Suprapubic skin (tissue), 4 donors: ENCODE measurements around the gene RNF180.

Source experiments
- POLR2A ChIP-seq, 2 donors: fragments of 450-650 bp; IDR thresholded peaks; one replicate each; pipeline ENCODE4 v1.6.1; 2017; ENCODE audit warnings: antibody characterized with exemption in 2 of 2, mild to moderate bottlenecking in 2 of 2, moderate library complexity in 2 of 2
- POLR2AphosphoS5 ChIP-seq, 3 donors: sonication (generic); formaldehyde crosslinking; IDR thresholded peaks; one replicate each; pipeline ENCODE4 v1.6.1; 2017; ENCODE audit warnings: antibody characterized with exemption in 3 of 3
- TF ChIP-seq, protein P1 (sequence below), 2 donors: fragments of 200-600 bp in 1 of 2; fragments of 450-650 bp in 1 of 2; sonication (generic) in 1 of 2; IDR thresholded peaks; one replicate each; pipeline ENCODE4 v1.5.1; 2016 to 2019; ENCODE audit warnings: antibody characterized with exemption in 2 of 2, mild to moderate bottlenecking in 1 of 2, moderate library complexity in 1 of 2

GRCh38 chr5:64318175-64318574 lies 152.5 kb downstream of the RNF180 start:
- TF ChIP-seq POLR2A (IDR thresholded peaks at IDR 0.05) (no peak), POLR2AphosphoS5 (IDR thresholded peaks at IDR 0.05) (no peak)
- TF ChIP-seq, protein P1, sequence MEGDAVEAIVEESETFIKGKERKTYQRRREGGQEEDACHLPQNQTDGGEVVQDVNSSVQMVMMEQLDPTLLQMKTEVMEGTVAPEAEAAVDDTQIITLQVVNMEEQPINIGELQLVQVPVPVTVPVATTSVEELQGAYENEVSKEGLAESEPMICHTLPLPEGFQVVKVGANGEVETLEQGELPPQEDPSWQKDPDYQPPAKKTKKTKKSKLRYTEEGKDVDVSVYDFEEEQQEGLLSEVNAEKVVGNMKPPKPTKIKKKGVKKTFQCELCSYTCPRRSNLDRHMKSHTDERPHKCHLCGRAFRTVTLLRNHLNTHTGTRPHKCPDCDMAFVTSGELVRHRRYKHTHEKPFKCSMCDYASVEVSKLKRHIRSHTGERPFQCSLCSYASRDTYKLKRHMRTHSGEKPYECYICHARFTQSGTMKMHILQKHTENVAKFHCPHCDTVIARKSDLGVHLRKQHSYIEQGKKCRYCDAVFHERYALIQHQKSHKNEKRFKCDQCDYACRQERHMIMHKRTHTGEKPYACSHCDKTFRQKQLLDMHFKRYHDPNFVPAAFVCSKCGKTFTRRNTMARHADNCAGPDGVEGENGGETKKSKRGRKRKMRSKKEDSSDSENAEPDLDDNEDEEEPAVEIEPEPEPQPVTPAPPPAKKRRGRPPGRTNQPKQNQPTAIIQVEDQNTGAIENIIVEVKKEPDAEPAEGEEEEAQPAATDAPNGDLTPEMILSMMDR (IDR thresholded peaks at IDR 0.05), result no peak
